HG02623 (cell line): ENCODE results near the gene MTSS2.

Experiments used
- ATAC-seq: cut with Tn5 transposase; IDR thresholded peaks from one replicate; pipeline ENCODE4 v1.9.1; 2021; ENCODE audit warnings: moderate library complexity; ENCODE audit not compliant: unreplicated experiment

MTSS2 gene

GRCh38 chr16:70701036-70701435, 15.2 kb upstream of the MTSS2 start:
- ATAC-seq = no peak

- no peak for ATAC-seq
These were observed 14.5 kb upstream of the MTSS2 start for GRCh38 chr16:70700101-70701020.

GRCh38 chr16:70699696-70700095, 13.8 kb upstream of the MTSS2 start:
- no peak for ATAC-seq

GRCh38 chr16:70698901-70699300, 13.0 kb upstream of the MTSS2 start:
- no peak for ATAC-seq

- no peak for ATAC-seq
These were observed 11.8 kb upstream of the MTSS2 start for GRCh38 chr16:70697594-70698170.

- no peak for ATAC-seq
These were observed 11.2 kb upstream of the MTSS2 start for GRCh38 chr16:70696952-70697593.

- ATAC-seq = no peak
These were observed 10.5 kb upstream of the MTSS2 start for GRCh38 chr16:70696355-70696754.

- ATAC-seq = no peak
These were observed 9.6 kb upstream of the MTSS2 start for GRCh38 chr16:70695331-70696070.

- no peak for ATAC-seq
These were observed 9.0 kb upstream of the MTSS2 start for GRCh38 chr16:70694868-70695218.

GRCh38 chr16:70694088-70694867, 8.4 kb upstream of the MTSS2 start:
- ATAC-seq = no peak

- ATAC-seq = no peak
These were observed 7.2 kb upstream of the MTSS2 start for GRCh38 chr16:70692873-70693671.

GRCh38 chr16:70692130-70692872, 6.4 kb upstream of the MTSS2 start:
- ATAC-seq = no peak

- ATAC-seq = no peak
These were observed 5.6 kb upstream of the MTSS2 start for GRCh38 chr16:70691223-70692129.

- no peak for ATAC-seq
These were observed 4.4 kb upstream of the MTSS2 start for GRCh38 chr16:70689970-70690891.

- ATAC-seq = no peak
These were observed 3.4 kb upstream of the MTSS2 start for GRCh38 chr16:70689035-70689969.

GRCh38 chr16:70688246-70688742, 2.4 kb upstream of the MTSS2 start:
- ATAC-seq = no peak
